ENCODE results near the gene PRF1.

The PRF1 gene

DNA sequence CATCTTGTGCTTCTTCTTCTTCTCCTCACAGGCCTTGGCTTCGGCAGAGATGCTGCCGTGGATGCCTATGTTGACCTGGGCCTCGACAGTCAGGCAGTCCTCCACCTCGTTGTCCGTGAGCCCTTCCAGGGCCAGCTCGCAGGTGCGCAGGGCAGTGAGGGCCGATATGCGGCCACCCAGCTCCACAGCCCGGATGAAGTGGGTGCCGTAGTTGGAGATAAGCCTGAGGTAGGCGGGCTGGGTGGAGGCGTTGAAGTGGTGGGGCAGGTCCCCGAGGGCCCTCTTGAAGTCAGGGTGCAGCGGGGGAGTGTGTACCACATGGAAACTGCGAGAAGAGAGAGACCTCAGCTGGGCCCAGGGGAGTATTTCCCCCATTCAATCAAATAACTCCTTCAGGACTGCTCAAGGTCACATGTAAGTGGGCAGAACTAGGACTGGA is 3.7 kb downstream of the PRF1 start:
- no peak overlapping the region for H3K27ac ChIP-seq
- in situ Hi-C loops (cut with HindIII; ENCODE audit: low pct_ligation_motif_present, low sequenced_read_pairs) = no loop called here
- no peaks in the 10 kb centered on the region for H3K27me3 ChIP-seq (replicated peaks)
- no peak for DNase-seq
- no peak overlapping the region for H3K4me3 ChIP-seq (ENCODE audit: low read depth, low read length)
- TF ChIP-seq, protein P1, sequence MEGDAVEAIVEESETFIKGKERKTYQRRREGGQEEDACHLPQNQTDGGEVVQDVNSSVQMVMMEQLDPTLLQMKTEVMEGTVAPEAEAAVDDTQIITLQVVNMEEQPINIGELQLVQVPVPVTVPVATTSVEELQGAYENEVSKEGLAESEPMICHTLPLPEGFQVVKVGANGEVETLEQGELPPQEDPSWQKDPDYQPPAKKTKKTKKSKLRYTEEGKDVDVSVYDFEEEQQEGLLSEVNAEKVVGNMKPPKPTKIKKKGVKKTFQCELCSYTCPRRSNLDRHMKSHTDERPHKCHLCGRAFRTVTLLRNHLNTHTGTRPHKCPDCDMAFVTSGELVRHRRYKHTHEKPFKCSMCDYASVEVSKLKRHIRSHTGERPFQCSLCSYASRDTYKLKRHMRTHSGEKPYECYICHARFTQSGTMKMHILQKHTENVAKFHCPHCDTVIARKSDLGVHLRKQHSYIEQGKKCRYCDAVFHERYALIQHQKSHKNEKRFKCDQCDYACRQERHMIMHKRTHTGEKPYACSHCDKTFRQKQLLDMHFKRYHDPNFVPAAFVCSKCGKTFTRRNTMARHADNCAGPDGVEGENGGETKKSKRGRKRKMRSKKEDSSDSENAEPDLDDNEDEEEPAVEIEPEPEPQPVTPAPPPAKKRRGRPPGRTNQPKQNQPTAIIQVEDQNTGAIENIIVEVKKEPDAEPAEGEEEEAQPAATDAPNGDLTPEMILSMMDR (IDR thresholded peaks at IDR 0.05; ENCODE audit: low read depth, low read length, missing control alignments) = no peak
- no peaks in the 10 kb centered on the region for H3K36me3 ChIP-seq (replicated peaks)

DNA sequence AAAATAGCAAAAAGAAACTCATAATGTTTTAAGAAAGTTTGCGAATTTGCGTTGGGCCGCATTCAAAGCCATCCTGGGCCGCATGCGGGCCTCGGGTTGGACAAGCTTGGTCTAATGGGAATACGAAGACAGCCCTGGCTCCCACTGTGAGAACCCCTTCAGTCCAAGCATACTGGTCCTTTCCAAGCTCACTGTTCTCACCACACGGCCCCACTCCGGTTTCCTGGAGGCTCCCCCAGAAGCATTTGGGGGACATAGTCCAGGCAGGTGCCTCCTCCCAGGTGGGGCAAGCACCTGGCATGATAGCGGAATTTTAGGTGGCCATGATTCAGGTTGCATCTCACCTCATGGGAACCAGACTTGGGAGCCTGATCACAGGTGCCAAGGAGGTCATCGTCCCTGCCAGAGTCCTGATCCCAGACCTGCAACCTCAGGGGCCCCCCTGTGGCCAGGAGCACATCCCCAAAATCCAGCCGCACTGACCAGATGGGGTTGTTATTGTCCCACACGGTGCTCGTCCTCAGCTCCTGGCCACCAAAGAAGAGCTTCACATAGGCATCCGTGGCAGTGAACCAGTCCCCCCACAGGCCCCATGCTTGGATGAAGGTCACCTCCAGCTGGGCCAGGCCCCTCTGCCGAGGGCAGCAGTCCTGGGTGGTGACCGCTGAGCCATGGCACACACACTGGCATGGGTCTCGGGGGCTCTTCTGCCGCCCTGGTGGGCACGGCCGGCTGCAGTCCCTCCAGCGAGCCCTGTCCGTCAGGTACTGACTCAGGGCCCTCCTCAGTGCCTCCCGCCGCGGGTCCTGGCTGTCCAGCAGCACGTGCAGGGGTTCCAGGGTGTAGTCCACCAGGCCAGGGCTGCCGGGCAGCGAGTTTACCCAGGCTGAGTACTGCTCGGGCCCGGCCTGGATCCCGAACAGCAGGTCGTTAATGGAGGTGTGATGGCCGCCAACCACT is 4.4 kb downstream of the PRF1 start:
- H3K27me3 ChIP-seq (replicated peaks) = no peaks in the 10 kb centered on the region
- DNase-seq = no peak
- H3K36me3 ChIP-seq (replicated peaks) = no peaks in the 10 kb centered on the region
- H3K27ac ChIP-seq = no peak overlapping the region
- in situ Hi-C loops (cut with HindIII; ENCODE audit: low pct_ligation_motif_present, low sequenced_read_pairs) = no loop called here
- TF ChIP-seq, protein P1 (IDR thresholded peaks at IDR 0.05; ENCODE audit: low read depth, low read length, missing control alignments) = no peak
- H3K4me3 ChIP-seq (ENCODE audit: low read depth, low read length) = no peak overlapping the region

DNA sequence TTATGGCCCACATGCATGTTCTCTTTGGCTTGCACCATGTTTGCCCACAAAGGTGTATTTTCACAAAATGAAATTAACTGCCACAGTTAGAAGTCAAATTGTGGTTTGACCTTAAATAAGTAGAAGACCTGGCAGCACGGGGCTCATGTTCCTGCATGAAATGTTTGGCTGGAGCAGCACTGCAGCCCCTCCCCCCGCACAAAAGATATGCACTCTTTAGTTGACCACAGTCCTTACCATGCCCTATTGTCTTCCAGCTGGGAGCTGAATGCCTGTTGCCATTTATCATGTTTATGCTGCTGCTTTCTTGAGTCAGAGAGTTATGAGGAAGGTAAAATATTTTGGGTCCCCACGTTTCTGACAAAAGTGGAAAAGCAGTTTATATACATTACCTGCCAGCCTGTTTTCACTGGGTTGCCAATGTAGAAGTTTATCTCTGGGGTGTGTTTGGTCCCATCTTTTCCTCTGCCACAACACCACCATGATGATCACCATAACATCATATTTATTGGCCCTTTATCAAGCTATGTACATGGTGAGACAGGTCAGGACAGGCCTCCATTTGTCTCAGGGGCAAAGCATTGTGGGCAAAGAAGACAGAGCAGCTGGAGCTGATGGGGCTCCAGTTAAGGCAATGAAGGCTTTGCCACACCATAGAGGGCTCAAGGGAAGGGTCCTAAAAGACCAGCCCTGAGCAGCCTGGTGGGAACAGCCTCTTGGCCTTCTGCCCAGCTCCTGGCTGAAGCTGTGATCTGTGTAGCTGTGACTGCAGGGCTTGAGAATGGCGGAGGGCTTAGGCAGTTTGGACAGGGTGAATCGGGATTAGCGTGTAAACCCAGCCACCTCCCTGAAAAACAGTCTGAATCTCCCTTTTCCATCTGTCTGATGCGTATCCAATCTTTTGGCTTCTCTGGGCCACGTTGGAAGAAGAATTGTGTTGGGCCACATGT is 5.4 kb downstream of the PRF1 start:
- in situ Hi-C loops (cut with HindIII; ENCODE audit: low pct_ligation_motif_present, low sequenced_read_pairs) = no loop called here
- DNase-seq = no peak
- H3K36me3 ChIP-seq (replicated peaks) = no peaks in the 10 kb centered on the region
- H3K27me3 ChIP-seq (replicated peaks) = no peaks in the 10 kb centered on the region
- TF ChIP-seq, protein P1 (IDR thresholded peaks at IDR 0.05; ENCODE audit: low read depth, low read length, missing control alignments) = no peak
- no peak overlapping the region for H3K27ac ChIP-seq
- no peak overlapping the region for H3K4me3 ChIP-seq (ENCODE audit: low read depth, low read length)

DNA sequence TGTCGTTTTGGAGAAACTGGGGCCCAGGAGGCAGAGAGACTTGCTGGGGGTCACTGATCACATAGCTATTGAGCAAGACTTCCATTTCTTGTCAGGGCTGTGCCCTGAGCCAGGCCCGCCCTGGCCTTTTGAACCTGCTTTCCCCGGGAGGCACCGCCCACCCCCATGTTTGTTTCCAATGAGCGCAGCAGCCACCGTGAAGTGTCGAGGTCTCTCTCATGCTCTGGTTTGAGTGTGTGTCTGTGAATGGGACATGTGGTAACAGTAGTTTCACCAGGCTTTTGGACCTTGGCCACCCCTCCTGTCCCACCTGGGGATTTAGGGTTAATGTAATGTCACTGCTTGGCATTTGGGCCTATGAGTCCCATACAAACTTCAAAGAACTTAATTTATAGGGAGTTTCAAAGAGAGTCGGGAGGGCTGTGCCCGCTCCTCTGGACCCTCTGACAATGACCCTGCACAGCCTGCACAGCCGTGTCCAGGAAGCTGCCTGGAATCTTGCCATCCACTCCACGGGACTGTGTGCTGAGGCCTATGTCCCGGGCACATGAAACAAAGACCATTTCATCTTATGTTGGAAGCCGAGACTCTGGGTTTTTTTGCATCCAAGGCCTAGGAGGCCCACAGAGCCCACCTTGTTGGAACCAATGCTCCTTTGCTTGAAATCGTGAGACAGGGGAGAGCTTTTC is 6.3 kb downstream of the PRF1 start:
- no peaks in the 10 kb centered on the region for H3K36me3 ChIP-seq (replicated peaks)

DNA sequence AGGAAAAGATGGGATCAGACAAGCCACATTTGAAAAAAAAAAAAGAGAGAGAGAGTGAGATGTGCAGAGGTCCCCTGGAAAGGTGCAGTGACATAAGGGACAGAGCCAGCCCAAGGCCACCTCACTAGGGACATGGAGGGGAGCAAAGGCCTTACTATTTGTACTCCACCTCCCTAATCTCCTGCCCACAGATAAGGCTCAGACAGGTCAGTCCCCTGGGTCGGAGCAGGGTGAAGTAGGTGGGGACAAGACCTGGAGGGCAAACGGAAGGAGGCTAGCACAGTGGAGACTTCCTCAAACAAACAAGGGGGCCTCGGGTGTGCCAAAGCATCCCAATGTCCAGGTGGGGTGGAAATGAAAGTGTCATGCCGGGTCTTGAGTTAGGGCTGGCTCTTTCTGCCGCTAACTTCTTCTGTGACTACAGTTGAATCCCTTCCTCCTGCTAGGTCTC is 7.0 kb downstream of the PRF1 start:
- H3K27me3 ChIP-seq (replicated peaks) = peaks cover 2% of the 10 kb centered on the region
- no peak overlapping the region for H3K27ac ChIP-seq
- no peak for DNase-seq
- H3K4me3 ChIP-seq (ENCODE audit: low read depth, low read length) = no peak overlapping the region
- in situ Hi-C loops (cut with HindIII; ENCODE audit: low pct_ligation_motif_present, low sequenced_read_pairs) = no loop called here
- TF ChIP-seq, protein P1 (IDR thresholded peaks at IDR 0.05; ENCODE audit: low read depth, low read length, missing control alignments) = no peak
- H3K36me3 ChIP-seq (replicated peaks) = no peaks in the 10 kb centered on the region

More for the DNA sequence above, 6.3 kb downstream of the PRF1 start:
- H3K27ac ChIP-seq = no peak overlapping the region
- DNase-seq = no peak
- in situ Hi-C loops (cut with HindIII; ENCODE audit: low pct_ligation_motif_present, low sequenced_read_pairs) = no loop called here
- H3K27me3 ChIP-seq (replicated peaks) = peaks cover 2% of the 10 kb centered on the region
- TF ChIP-seq, protein P1 (IDR thresholded peaks at IDR 0.05; ENCODE audit: low read depth, low read length, missing control alignments) = no peak
- H3K4me3 ChIP-seq (ENCODE audit: low read depth, low read length) = no peak overlapping the region

Measured in brain microvascular endothelial cell (primary cell).